ENCODE data around the gene MVB12B.

GRCh38 chr9:126531591-126531990 is 205.0 kb downstream of the MVB12B start:
- no peak for TF ChIP-seq KDM5B (CRISPR knock-in tag; IDR thresholded peaks at IDR 0.05; ENCODE audit: borderline replicate concordance)
- no peak for TF ChIP-seq NFKBIZ (CRISPR knock-in tag; IDR thresholded peaks at IDR 0.05)
- TF ChIP-seq, protein P1, sequence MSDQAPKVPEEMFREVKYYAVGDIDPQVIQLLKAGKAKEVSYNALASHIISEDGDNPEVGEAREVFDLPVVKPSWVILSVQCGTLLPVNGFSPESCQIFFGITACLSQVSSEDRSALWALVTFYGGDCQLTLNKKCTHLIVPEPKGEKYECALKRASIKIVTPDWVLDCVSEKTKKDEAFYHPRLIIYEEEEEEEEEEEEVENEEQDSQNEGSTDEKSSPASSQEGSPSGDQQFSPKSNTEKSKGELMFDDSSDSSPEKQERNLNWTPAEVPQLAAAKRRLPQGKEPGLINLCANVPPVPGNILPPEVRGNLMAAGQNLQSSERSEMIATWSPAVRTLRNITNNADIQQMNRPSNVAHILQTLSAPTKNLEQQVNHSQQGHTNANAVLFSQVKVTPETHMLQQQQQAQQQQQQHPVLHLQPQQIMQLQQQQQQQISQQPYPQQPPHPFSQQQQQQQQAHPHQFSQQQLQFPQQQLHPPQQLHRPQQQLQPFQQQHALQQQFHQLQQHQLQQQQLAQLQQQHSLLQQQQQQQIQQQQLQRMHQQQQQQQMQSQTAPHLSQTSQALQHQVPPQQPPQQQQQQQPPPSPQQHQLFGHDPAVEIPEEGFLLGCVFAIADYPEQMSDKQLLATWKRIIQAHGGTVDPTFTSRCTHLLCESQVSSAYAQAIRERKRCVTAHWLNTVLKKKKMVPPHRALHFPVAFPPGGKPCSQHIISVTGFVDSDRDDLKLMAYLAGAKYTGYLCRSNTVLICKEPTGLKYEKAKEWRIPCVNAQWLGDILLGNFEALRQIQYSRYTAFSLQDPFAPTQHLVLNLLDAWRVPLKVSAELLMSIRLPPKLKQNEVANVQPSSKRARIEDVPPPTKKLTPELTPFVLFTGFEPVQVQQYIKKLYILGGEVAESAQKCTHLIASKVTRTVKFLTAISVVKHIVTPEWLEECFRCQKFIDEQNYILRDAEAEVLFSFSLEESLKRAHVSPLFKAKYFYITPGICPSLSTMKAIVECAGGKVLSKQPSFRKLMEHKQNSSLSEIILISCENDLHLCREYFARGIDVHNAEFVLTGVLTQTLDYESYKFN (CRISPR knock-in tag; conservative IDR thresholded peaks at IDR 0.05): no peak
- no peak for TF ChIP-seq ZBTB7A (CRISPR knock-in tag; IDR thresholded peaks at IDR 0.05)
- no peak for TF ChIP-seq POLR2AphosphoS2 (IDR thresholded peaks at IDR 0.05; ENCODE audit: low read depth, low read length)
- no peak for TF ChIP-seq ZNF747 (CRISPR knock-in tag; IDR thresholded peaks at IDR 0.05; ENCODE audit: borderline replicate concordance)
- no peak for TF ChIP-seq CBX2 (IDR thresholded peaks at IDR 0.05; ENCODE audit: low read depth, low read length)
- no peak for TF ChIP-seq CBX2 (CRISPR knock-in tag; IDR thresholded peaks at IDR 0.05; ENCODE audit: low read depth)
